Measurements from ENCODE around the gene PIGQ.
A peak's percentile ranks its signal among the peaks of the same experiment; 100 is the strongest.

The PIGQ gene

GRCh38 chr16:529012-529575 is 40.7 kb upstream of the PIGQ start:
- Mint-ChIP-seq H3K27ac (peak overlapping the region; percentile 95), H3K9me3 (no peaks in the 10 kb centered on the region), H3K36me3 (peaks cover 50% of the 10 kb centered on the region), H3K4me3 (peak overlapping the region; percentile 89), H3K4me1 (peaks cover 47% of the 10 kb centered on the region)
- ATAC-seq (no peak), DNase-seq (ENCODE audit: low spot score in 2 of 2) (peak in 1 of 2 donors; percentile 21)

GRCh38 chr16:530111-530817 is 39.5 kb upstream of the PIGQ start:
- ATAC-seq: no peak
- H3K4me1 Mint-ChIP-seq: peaks cover 38% of the 10 kb centered on the region
- H3K27ac Mint-ChIP-seq: peak overlapping the region; percentile 95
- DNase-seq (ENCODE audit: low spot score in 2 of 2): no peak
- H3K36me3 Mint-ChIP-seq: peaks cover 48% of the 10 kb centered on the region
- H3K4me3 Mint-ChIP-seq: peak overlapping the region; percentile 89
- no peaks in the 10 kb centered on the region for H3K9me3 Mint-ChIP-seq

GRCh38 chr16:531494-532125 is 38.2 kb upstream of the PIGQ start:
- peaks cover 25% of the 10 kb centered on the region for H3K4me1 Mint-ChIP-seq
- ATAC-seq (no peak), DNase-seq (ENCODE audit: low spot score in 2 of 2) (no peak)
- no peak overlapping the region for H3K27ac Mint-ChIP-seq
- H3K4me3 Mint-ChIP-seq: no peak overlapping the region
- no peaks in the 10 kb centered on the region for H3K9me3 Mint-ChIP-seq
- peaks cover 49% of the 10 kb centered on the region for H3K36me3 Mint-ChIP-seq

GRCh38 chr16:533391-534123 is 36.2 kb upstream of the PIGQ start:
- H3K27ac Mint-ChIP-seq: no peak overlapping the region
- no peaks in the 10 kb centered on the region for H3K9me3 Mint-ChIP-seq
- DNase-seq (ENCODE audit: low spot score in 2 of 2) (no peak), ATAC-seq (no peak)
- H3K4me1 Mint-ChIP-seq: peaks cover 22% of the 10 kb centered on the region
- H3K4me3 Mint-ChIP-seq: no peak overlapping the region
- peaks cover 56% of the 10 kb centered on the region for H3K36me3 Mint-ChIP-seq

GRCh38 chr16:534135-534534 is 35.6 kb upstream of the PIGQ start:
- Mint-ChIP-seq H3K36me3 (peaks cover 56% of the 10 kb centered on the region), H3K27ac (no peak overlapping the region), H3K9me3 (no peaks in the 10 kb centered on the region), H3K4me1 (peaks cover 16% of the 10 kb centered on the region), H3K4me3 (no peak overlapping the region)
- DNase-seq (ENCODE audit: low spot score in 2 of 2): no peak
- no peak for ATAC-seq

GRCh38 chr16:534856-535445 is 34.8 kb upstream of the PIGQ start:
- ATAC-seq (no peak), DNase-seq (ENCODE audit: low spot score in 2 of 2) (no peak)
- H3K27ac Mint-ChIP-seq: peak overlapping the region; percentile 40
- H3K4me1 Mint-ChIP-seq: peaks cover 16% of the 10 kb centered on the region
- no peaks in the 10 kb centered on the region for H3K9me3 Mint-ChIP-seq
- H3K4me3 Mint-ChIP-seq: no peak overlapping the region
- H3K36me3 Mint-ChIP-seq: peaks cover 48% of the 10 kb centered on the region

- Mint-ChIP-seq H3K9me3 (no peaks in the 10 kb centered on the region), H3K4me1 (peaks cover 10% of the 10 kb centered on the region), H3K36me3 (peaks cover 46% of the 10 kb centered on the region), H3K4me3 (no peak overlapping the region), H3K27ac (peak overlapping the region; percentile 61)
- ATAC-seq: peak; percentile 72
- DNase-seq (ENCODE audit: low spot score in 2 of 2): no peak
Measured at GRCh38 chr16:535446-536405, 34.0 kb upstream of the PIGQ start.

- no peak for DNase-seq (ENCODE audit: low spot score in 2 of 2)
- Mint-ChIP-seq H3K36me3 (peaks cover 45% of the 10 kb centered on the region), H3K4me3 (no peak overlapping the region), H3K9me3 (no peaks in the 10 kb centered on the region), H3K4me1 (peaks cover 10% of the 10 kb centered on the region), H3K27ac (peak overlapping the region; percentile 61)
- no peak for ATAC-seq
Measured at GRCh38 chr16:536746-537145, 33.0 kb upstream of the PIGQ start.

GRCh38 chr16:537415-538335 is 32.1 kb upstream of the PIGQ start:
- no peak for DNase-seq (ENCODE audit: low spot score in 2 of 2)
- Mint-ChIP-seq H3K27ac (no peak overlapping the region), H3K9me3 (no peaks in the 10 kb centered on the region), H3K36me3 (peaks cover 43% of the 10 kb centered on the region), H3K4me1 (peaks cover 10% of the 10 kb centered on the region), H3K4me3 (no peak overlapping the region)
- no peak for ATAC-seq

- peaks cover 5% of the 10 kb centered on the region for H3K4me1 Mint-ChIP-seq
- H3K27ac Mint-ChIP-seq: no peak overlapping the region
- ATAC-seq: no peak
- no peaks in the 10 kb centered on the region for H3K9me3 Mint-ChIP-seq
- no peak overlapping the region for H3K4me3 Mint-ChIP-seq
- peaks cover 40% of the 10 kb centered on the region for H3K36me3 Mint-ChIP-seq
- DNase-seq (ENCODE audit: low spot score in 2 of 2): no peak
Measured at GRCh38 chr16:539901-540530, 29.8 kb upstream of the PIGQ start.

GRCh38 chr16:540645-541340 is 29.0 kb upstream of the PIGQ start:
- Mint-ChIP-seq H3K4me1 (peaks cover 5% of the 10 kb centered on the region), H3K27ac (no peak overlapping the region), H3K9me3 (no peaks in the 10 kb centered on the region), H3K36me3 (peaks cover 32% of the 10 kb centered on the region), H3K4me3 (no peak overlapping the region)
- ATAC-seq: no peak
- no peak for DNase-seq (ENCODE audit: low spot score in 2 of 2)

GRCh38 chr16:543301-544164 is 26.2 kb upstream of the PIGQ start:
- ATAC-seq (no peak), DNase-seq (ENCODE audit: low spot score in 2 of 2) (no peak)
- Mint-ChIP-seq H3K27ac (no peak overlapping the region), H3K4me3 (no peak overlapping the region), H3K4me1 (peaks cover 5% of the 10 kb centered on the region), H3K9me3 (no peaks in the 10 kb centered on the region), H3K36me3 (peaks cover 13% of the 10 kb centered on the region)
